ENCODE data around the gene TVP23C.
"Not testable (repeated sequence)": the region's sequence is repeated elsewhere in the genome, so short reads cannot be mapped to it uniquely, and the experiment has no call there.

Gene TVP23C

GRCh38 chr17:15563375-15563857, at the start of gene TVP23C:
TVP23C (minus strand) TSS chr17:15563483; CDS start chr17:15563448, 35 bp downstream.
- peak; percentile 41 for DNase-seq (ENCODE audit: low spot score)

DNA sequence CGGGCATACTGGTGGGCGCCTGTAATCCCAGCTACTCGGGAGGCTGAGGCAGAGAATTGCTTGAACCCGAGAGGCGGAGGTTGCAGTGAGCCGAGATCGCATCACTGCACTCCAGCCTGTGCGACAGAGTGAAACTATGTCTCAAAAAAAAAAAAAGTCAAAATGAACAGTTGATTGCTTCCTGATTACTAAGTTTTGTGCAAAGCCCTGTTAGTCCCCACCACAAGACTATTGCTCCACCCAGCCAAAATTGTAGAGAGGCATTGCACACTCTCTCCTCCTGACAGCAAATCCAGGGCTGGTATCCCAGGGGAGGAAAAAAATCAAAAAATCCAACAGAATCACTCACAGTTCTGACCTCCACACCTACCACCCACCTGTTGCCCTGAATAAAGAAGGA, 29.7 kb upstream of the TVP23C start:
- not testable (repeated sequence) for DNase-seq (ENCODE audit: low spot score)

- DNase-seq (ENCODE audit: low spot score) = not testable (repeated sequence)
Measured at GRCh38 chr17:15591986-15592385, 28.7 kb upstream of the TVP23C start.

- not testable (repeated sequence) for DNase-seq (ENCODE audit: low spot score)
Measured at GRCh38 chr17:15590844-15591243, 27.6 kb upstream of the TVP23C start.

DNA sequence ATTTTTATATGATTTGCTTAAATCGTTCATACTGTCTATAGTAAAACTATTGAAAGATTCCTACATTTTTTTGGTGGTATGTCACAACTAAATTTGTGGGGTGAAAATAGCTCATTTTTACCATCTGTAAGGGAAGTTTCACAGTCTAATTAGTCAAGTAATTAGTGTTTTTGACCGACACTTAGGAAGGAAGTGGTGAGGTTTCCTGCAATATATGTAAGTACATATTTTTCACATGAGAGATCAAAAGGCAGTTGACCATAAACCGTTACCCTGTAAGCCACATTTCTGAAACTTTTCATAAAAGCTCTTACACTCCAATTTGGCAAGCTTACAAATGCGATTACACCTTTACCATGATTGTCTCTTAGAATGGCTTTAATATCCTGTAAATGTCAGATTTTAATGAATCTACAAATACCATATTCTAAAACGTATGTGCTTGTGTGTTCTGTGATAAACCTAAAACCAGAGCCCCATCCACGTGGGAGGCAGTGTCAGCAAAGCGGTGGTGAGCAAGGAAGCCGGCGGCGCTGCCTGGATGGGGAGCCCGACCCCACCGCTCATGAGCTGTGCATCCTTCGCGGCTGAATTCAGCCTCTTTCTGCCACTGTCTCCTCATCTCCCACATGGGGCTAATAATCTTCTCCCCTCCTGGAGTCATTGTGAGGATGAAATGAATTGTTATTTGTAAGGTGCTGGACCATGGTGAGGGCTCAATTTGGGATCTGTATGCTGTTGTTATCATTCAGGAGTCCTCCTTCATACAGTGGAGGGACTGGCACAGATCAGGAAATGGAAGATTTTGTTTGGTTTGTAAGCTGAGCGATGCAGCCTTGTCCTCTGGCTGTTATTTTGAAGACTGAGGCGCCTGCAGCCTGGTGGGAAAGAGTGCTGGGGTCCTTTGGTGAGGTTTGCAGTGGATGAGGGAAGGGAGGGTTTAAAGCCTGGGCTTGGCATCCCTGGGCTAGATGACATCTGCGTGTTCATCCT, 26.6 kb upstream of the TVP23C start:
- peak; percentile 5 for DNase-seq (ENCODE audit: low spot score)

- peak; percentile 65 for DNase-seq (ENCODE audit: low spot score)
Measured at GRCh38 chr17:15588017-15588416, 24.7 kb upstream of the TVP23C start.

GRCh38 chr17:15583313-15583712, 20.0 kb upstream of the TVP23C start:
- not testable (repeated sequence) for DNase-seq (ENCODE audit: low spot score)

DNA sequence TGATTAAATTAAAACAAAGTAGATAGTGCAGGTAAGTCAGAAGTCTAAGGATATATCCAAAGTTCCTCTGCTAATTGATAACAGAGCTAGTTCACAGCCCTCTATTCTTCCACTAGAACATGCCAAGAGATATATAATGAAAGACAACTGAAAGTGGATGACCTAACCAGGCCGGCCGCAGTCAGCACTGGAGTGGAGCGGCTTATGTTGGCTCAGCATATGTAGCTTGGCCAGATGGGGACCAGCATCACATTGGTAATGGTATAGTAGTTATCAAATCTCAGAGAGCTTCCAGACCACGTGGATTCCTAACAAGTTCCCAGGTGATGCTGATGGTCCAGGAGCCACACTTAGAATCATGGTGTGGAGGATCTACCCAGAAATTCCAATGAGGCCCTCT, 18.2 kb upstream of the TVP23C start:
- DNase-seq (ENCODE audit: low spot score) = not testable (repeated sequence)

GRCh38 chr17:15576848-15577247, 13.6 kb upstream of the TVP23C start:
- not testable (repeated sequence) for DNase-seq (ENCODE audit: low spot score)

DNA sequence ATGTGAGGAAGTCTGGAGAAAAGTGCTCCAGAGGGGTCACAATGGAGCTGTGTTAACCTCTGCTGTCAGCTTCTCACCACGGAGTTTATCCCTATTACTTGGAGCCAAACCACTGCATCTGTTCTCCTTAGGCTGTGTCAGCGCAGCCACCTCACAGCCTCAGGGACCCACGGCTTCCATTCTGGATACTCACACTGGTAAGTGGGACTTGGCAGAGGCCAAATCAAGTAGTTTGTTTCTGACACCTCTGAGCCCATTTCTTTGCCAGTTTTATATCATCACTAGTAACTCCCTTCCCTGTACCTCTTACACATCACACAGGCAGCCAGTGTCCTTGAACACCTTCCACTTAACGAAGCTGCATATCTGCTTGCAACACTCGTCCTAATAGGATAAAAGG, 11.4 kb upstream of the TVP23C start:
- not testable (repeated sequence) for DNase-seq (ENCODE audit: low spot score)

GRCh38 chr17:15573870-15574269, 10.6 kb upstream of the TVP23C start:
- not testable (repeated sequence) for DNase-seq (ENCODE audit: low spot score)

- not testable (repeated sequence) for DNase-seq (ENCODE audit: low spot score)
Measured at GRCh38 chr17:15562613-15563374, 489 bp downstream of the TVP23C start.

GRCh38 chr17:15561439-15561838, 1.8 kb downstream of the TVP23C start:
- DNase-seq (ENCODE audit: low spot score) = not testable (repeated sequence)

DNA sequence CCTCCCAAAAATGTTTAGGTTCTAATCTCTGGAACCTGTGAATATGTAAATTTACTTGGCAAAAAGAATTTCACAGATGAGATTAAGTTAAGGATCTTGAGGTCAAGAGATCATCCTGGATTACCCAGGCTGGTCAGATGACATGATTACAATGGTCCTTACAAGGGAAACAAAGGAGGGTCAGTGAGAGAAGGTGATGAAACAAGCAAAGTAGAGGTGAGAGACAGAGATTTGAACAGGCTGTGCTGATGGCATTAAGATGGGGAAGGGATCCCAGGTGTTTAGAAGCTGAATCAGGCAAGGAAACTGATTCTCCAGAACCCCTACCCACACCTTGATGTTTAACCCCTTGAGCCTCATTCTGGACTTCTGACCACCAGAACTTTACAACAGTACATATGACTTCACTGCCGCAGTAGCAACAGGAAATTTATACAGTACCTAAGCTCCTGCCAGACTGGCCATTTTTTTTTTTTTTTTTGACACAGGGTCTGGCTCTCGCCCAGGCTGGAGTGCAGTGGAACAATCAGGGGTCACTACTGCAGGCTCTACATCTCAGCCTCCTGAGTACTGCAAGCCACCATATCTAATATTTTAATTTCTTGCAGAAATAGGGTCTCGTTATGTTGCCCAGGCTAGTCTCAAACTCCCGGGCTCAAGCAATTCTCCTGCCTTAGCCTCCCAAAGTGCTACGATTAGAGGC, 4.7 kb downstream of the TVP23C start:
- DNase-seq (ENCODE audit: low spot score) = not testable (repeated sequence)

- DNase-seq (ENCODE audit: low spot score) = not testable (repeated sequence)
Measured at GRCh38 chr17:15557334-15557832, 5.9 kb downstream of the TVP23C start.

- not testable (repeated sequence) for DNase-seq (ENCODE audit: low spot score)
Measured at GRCh38 chr17:15552932-15553331, 10.4 kb downstream of the TVP23C start.

- DNase-seq (ENCODE audit: low spot score) = not testable (repeated sequence)
Measured at GRCh38 chr17:15549552-15549951, 13.7 kb downstream of the TVP23C start.

- DNase-seq (ENCODE audit: low spot score) = not testable (repeated sequence)
Measured at GRCh38 chr17:15546604-15547003, 16.7 kb downstream of the TVP23C start.

- DNase-seq (ENCODE audit: low spot score) = not testable (repeated sequence)
Measured at GRCh38 chr17:15540371-15541219, 22.7 kb downstream of the TVP23C start.

- DNase-seq (ENCODE audit: low spot score) = not testable (repeated sequence)
Measured at GRCh38 chr17:15533122-15533521, 30.2 kb downstream of the TVP23C start.

Data from NAMALWA (cell line).